AG09319 (cell line): ENCODE data around the gene C19orf81.
"Not testable (repeated sequence)": the region's sequence is repeated elsewhere in the genome, so short reads cannot be mapped to it uniquely, and the experiment has no call there.

Experiments used
- DNase-seq: peaks from one replicate; pipeline ENCODE4 v3.0.0-alpha.2; 2010; ENCODE audit warnings: low read depth; ENCODE audit errors: extremely low read depth
- TF ChIP-seq, protein P1 (sequence below): IDR thresholded peaks from 2 replicates; pipeline ENCODE4 v1.5.1; 2011; ENCODE audit warnings: low read depth, mild to moderate bottlenecking, inconsistent platforms, low read length, moderate library complexity

The C19orf81 gene

GRCh38 chr19:50607388-50607787, 41.9 kb upstream of the C19orf81 start:
- DNase-seq: no peak
- TF ChIP-seq, protein P1, sequence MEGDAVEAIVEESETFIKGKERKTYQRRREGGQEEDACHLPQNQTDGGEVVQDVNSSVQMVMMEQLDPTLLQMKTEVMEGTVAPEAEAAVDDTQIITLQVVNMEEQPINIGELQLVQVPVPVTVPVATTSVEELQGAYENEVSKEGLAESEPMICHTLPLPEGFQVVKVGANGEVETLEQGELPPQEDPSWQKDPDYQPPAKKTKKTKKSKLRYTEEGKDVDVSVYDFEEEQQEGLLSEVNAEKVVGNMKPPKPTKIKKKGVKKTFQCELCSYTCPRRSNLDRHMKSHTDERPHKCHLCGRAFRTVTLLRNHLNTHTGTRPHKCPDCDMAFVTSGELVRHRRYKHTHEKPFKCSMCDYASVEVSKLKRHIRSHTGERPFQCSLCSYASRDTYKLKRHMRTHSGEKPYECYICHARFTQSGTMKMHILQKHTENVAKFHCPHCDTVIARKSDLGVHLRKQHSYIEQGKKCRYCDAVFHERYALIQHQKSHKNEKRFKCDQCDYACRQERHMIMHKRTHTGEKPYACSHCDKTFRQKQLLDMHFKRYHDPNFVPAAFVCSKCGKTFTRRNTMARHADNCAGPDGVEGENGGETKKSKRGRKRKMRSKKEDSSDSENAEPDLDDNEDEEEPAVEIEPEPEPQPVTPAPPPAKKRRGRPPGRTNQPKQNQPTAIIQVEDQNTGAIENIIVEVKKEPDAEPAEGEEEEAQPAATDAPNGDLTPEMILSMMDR: no peak

GRCh38 chr19:50607874-50608785, 41.1 kb upstream of the C19orf81 start:
- TF ChIP-seq, protein P1: peak; percentile 20
- peak; percentile 2 for DNase-seq

DNA sequence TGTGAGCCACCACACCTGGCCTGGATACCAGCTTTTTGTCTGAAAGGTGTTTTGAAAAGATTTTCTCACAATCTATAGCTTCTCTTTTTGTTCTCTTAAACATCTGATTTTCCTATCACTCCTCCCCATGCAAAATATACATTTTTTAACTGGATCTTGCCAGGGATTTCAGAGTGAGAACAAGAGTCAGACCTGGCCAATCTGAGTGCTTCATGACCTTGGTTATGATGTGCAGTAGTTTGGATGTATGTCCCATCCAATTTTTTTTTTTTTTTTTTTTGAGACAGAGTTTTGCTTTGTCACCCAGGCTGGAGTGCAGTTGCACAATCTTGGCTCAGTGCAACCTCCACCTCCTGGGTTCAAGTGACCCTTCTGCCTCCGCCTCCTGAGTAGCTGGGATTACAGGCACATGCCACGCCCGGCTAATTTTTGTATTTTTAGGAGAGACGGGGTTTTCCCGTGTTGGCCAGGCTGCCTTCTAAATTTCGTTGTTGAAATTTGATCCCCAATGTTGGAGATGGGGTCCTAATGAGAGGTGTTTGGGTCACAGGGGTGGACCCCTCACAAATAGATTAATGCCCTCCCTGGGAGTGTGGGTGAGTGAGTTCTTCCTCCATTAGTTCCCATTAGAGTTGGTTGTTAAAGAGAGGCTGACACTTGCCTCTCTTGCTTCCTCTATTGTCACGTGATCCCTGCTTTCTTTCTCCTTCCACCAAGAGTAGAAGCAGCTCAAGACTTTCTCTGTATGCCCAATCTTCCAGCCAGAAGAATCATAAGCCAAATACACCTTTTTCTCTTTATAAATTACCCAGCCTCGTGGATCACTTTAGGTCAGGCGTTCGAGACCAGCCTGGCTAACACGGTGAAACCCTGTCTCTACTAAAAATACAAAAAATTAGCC, 36.5 kb upstream of the C19orf81 start:
- not testable (repeated sequence) for DNase-seq

GRCh38 chr19:50618379-50618778, 30.9 kb upstream of the C19orf81 start:
- DNase-seq: not testable (repeated sequence)

DNA sequence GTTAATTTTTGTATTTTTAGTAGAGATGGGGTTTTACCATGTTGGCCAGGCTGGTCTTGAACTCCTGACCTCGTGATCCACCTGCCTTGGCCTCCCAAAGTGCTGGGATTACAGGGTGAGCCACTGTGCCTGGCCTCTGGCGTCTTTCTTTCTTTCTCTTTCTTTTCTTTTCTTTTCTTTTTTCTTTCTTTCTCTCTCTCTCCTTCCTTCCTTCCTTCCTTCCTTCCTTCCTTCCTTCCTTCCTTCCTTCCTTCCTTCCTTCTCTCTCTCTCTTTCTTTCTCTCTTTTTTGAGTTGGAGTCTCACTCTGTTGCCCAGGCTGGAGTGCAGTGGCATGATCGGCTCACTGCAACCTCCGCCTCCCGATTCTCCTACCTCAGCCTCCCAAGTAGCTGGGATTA, 30.1 kb upstream of the C19orf81 start:
- not testable (repeated sequence) for DNase-seq

DNA sequence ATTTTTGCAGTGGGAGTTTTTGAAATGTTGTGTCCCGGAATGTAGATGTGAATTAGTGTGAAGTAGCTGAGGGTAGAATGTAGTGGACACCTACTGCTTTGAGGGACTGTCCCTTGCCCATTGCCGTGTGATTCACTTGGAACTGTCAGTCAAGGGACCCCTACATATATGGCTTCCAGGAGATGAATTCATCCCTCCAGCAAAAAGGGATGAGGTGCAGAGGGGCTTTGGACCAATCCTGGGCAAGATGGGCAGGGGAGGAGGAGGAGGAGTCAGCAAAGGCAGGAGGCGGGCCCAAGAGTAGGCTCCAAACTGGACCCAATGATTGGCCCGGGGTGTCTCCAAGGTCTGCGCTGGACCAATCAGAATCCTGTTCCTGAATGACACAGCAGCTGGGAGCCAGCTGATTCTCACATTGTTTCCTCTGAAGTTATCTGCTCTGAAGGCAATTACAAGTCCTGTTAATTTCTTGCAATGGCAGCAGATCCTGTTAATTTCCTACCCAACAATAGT, 28.8 kb upstream of the C19orf81 start:
- not testable (repeated sequence) for DNase-seq

- DNase-seq: no peak
- TF ChIP-seq, protein P1: no peak
Measured at GRCh38 chr19:50624949-50625600, 24.2 kb upstream of the C19orf81 start.

DNA sequence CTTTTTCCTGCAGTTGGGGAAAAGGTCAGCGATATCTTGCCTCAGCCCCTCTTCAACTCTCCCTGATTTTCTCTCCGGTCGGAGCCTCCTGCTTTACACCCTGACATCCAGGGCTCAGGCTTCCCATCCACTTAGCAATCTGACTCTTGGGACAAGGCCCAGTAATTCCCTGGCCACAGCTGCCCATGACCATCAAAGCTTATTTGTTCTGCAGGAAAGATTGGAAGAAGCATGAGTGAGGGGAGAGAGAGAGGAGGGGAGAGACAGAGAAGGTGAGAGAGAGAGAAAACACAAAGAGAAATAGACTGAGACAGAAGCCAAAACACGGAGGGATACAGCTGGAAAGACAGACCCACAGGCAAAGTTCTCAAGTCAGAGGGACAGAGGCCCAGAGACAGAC, 23.2 kb upstream of the C19orf81 start:
- no peak for DNase-seq
- TF ChIP-seq, protein P1: no peak

DNA sequence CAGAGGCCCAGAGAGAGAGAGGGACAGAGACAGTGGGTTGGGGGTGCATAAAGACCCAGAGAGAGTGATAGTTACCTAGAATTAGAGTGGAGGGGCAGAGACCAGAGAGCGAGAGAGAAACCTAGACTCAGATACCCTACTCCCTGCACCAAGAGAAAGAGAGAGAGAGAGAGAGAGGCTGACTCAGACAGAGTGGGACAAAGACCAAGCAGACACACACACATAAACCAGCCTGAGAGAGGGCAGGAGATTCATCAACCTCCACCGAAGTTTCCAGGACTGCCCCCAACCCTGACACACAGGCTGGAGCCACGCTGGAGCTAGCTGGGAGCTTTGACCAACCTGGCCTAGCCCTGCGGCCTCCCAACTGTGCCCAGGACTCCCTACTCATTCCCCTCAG, 22.4 kb upstream of the C19orf81 start:
- no peak for DNase-seq
- TF ChIP-seq, protein P1: no peak
